Mesenchymal stem cell (in vitro differentiated cells and primary cell): Measurements from ENCODE around the gene CYP1A2.

Experiments
- DNase-seq: peaks from one replicate; pipeline ENCODE4 v3.0.0-alpha.2; 2013
- H2AFZ ChIP-seq: one replicate; pipeline ENCODE4 v1.6.1; 2013; ENCODE audit warnings: low read depth, mild to moderate bottlenecking, control low read depth, inconsistent platforms, low read length, moderate library complexity
- H2AK5ac ChIP-seq: 2 replicates; pipeline ENCODE4 v1.6.1; 2013; ENCODE audit warnings: low read length, moderate library complexity, mild to moderate bottlenecking, inconsistent platforms; ENCODE audit not compliant: severe bottlenecking
- H2BK120ac ChIP-seq: one replicate; pipeline ENCODE4 v1.6.1; 2013; ENCODE audit warnings: low read depth, mild to moderate bottlenecking, inconsistent platforms, low read length, moderate library complexity
- H2BK12ac ChIP-seq, 2 experiments: one replicate each; pipeline ENCODE4 v1.6.1; 2013; ENCODE audit warnings: inconsistent platforms in 2 of 2, low read length in 2 of 2, mild to moderate bottlenecking in 2 of 2, moderate library complexity in 2 of 2, control low read depth in 1 of 2
- H2BK15ac ChIP-seq: one replicate; pipeline ENCODE4 v1.6.1; 2013; ENCODE audit warnings: mild to moderate bottlenecking, low read depth, inconsistent platforms; ENCODE audit not compliant: poor library complexity, severe bottlenecking
- H2BK5ac ChIP-seq: 2 replicates; pipeline ENCODE4 v1.6.1; 2013; ENCODE audit warnings: low read depth, mild to moderate bottlenecking, low read length, control low read depth, inconsistent platforms; ENCODE audit not compliant: poor library complexity, severe bottlenecking
- H3K14ac ChIP-seq, 2 experiments: one replicate each; pipeline ENCODE4 v1.6.1; 2013; ENCODE audit warnings: inconsistent platforms in 2 of 2, low read length in 2 of 2, control low read depth in 1 of 2, mild to moderate bottlenecking in 1 of 2, moderate library complexity in 1 of 2
- H3K18ac ChIP-seq, 2 experiments: one replicate each; pipeline ENCODE4 v1.6.1; 2013; ENCODE audit warnings: inconsistent platforms in 2 of 2, low read length in 2 of 2, control low read depth in 1 of 2, low read depth in 1 of 2, mild to moderate bottlenecking in 1 of 2
- H3K23ac ChIP-seq, 2 experiments: one replicate each; pipeline ENCODE4 v1.6.1; 2013; ENCODE audit warnings: inconsistent platforms in 2 of 2, low read length in 2 of 2, mild to moderate bottlenecking in 2 of 2, moderate library complexity in 2 of 2, control low read depth in 1 of 2
- H3K27ac ChIP-seq: 2 replicates; pipeline ENCODE4 v1.5.1; 2013; ENCODE audit warnings: mild to moderate bottlenecking, moderate library complexity, low read length, control low read depth, inconsistent platforms; ENCODE audit not compliant: poor library complexity, severe bottlenecking
- H3K27me3 ChIP-seq, 2 experiments: 2 replicates each; pipeline versions ENCODE4 v1.6.1 to v1.7.0; 2013; ENCODE audit warnings: low read length in 2 of 2, mild to moderate bottlenecking in 2 of 2, moderate library complexity in 2 of 2, control low read depth in 1 of 2, inconsistent platforms in 1 of 2; ENCODE audit not compliant: control insufficient read depth in 1 of 2, insufficient read depth in 1 of 2
- H3K36me3 ChIP-seq, 2 experiments: 2 replicates each; pipeline versions ENCODE4 v1.6.1 to v1.7.0; 2013; ENCODE audit warnings: low read length in 2 of 2, control low read depth in 1 of 2, inconsistent platforms in 1 of 2, low read depth in 1 of 2, mild to moderate bottlenecking in 1 of 2; ENCODE audit not compliant: insufficient read depth in 2 of 2, control insufficient read depth in 1 of 2
- H3K4ac ChIP-seq, 2 experiments: one replicate each; pipeline ENCODE4 v1.6.1; 2013; ENCODE audit warnings: inconsistent platforms in 2 of 2, low read length in 2 of 2, mild to moderate bottlenecking in 2 of 2, moderate library complexity in 2 of 2, control low read depth in 1 of 2, low read depth in 1 of 2
- H3K4me1 ChIP-seq: 2 replicates; pipeline ENCODE4 v1.6.1; 2013; ENCODE audit warnings: low read depth, low read length, control low read depth; ENCODE audit not compliant: control insufficient read depth, insufficient read depth
- H3K4me2 ChIP-seq: 2 replicates; pipeline ENCODE4 v1.6.1; 2013; ENCODE audit warnings: low read length, mild to moderate bottlenecking, inconsistent platforms; ENCODE audit not compliant: poor library complexity, severe bottlenecking
- H3K4me3 ChIP-seq, 2 experiments: 2 replicates each; pipeline versions ENCODE4 v1.5.1 to v1.7.0; 2013; ENCODE audit warnings: low read length in 2 of 2, mild to moderate bottlenecking in 2 of 2, control low read depth in 1 of 2, low read depth in 1 of 2; ENCODE audit not compliant: insufficient read depth in 1 of 2
- H3K79me1 ChIP-seq: replicated peaks from 2 replicates; pipeline ENCODE4 v1.6.1; 2013; ENCODE audit warnings: mild to moderate bottlenecking, control low read depth, low read length, inconsistent platforms; ENCODE audit not compliant: poor library complexity, severe bottlenecking
- H3K9ac ChIP-seq: 2 replicates; pipeline ENCODE4 v1.7.0; 2013; ENCODE audit warnings: mild to moderate bottlenecking, low read length, moderate library complexity
- H3K9me3 ChIP-seq: 2 replicates; pipeline ENCODE4 v1.7.0; 2013; ENCODE audit warnings: mild to moderate bottlenecking, low read length; ENCODE audit not compliant: control insufficient read depth
- H4K8ac ChIP-seq: one replicate; pipeline ENCODE4 v1.6.1; 2013; ENCODE audit warnings: inconsistent platforms, mild to moderate bottlenecking, low read length, moderate library complexity
- H4K91ac ChIP-seq: one replicate; pipeline ENCODE4 v1.6.1; 2013; ENCODE audit warnings: mild to moderate bottlenecking, low read length, inconsistent platforms
- WGBS: methylation state at CpG from one replicate; pipeline ENCODE4 v1.1.7; 2013; ENCODE audit warnings: mixed read lengths; 5-methylcytosine and 5-hydroxymethylcytosine counted together

Gene CYP1A2

DNA sequence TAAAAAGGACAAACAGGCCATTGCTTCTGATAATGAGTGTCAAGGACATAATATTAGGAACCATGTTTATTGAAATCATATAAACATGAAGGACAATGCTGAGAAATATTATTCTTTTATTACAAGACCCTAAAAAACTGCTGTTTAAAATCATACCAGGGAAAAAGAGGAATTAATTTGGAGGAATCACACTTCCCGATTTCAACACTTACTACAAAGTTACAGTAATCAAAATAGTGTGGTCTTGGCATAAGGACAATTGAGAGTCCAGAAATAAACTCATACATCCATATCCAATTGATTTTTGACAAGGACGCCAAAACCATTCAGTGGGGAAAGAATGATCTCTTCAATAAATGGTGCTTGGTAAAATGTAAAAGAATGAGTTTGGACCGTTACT, 36.3 kb upstream of the CYP1A2 start:
- Histone ChIP-seq H3K27ac (no peak overlapping the region), H2AFZ (no peak overlapping the region), H2BK120ac (no peak overlapping the region), H2BK15ac (no peak overlapping the region), H3K4me2 (no peak overlapping the region), H3K36me3 (no peaks in the 10 kb centered on the region), H3K18ac (no peak overlapping the region), H3K4ac (no peak overlapping the region), H3K23ac (no peak overlapping the region), H2BK12ac (no peak overlapping the region), H2AK5ac (no peak overlapping the region), H3K9ac (no peak overlapping the region), H3K14ac (no peak overlapping the region), H3K9me3 (no peaks in the 10 kb centered on the region), H4K8ac (no peak overlapping the region), H3K27me3 (peaks cover 1 to 30% of the 10 kb centered on the region in 2 experiments), H3K4me1 (no peaks in the 10 kb centered on the region), H4K91ac (no peak overlapping the region), H3K79me1 (no peaks in the 10 kb centered on the region), H2BK5ac (no peak overlapping the region), H3K4me3 (no peak overlapping the region)
- WGBS: no CpG with 5 or more reads among the region's 3 CpGs
- DNase-seq: no peak

DNA sequence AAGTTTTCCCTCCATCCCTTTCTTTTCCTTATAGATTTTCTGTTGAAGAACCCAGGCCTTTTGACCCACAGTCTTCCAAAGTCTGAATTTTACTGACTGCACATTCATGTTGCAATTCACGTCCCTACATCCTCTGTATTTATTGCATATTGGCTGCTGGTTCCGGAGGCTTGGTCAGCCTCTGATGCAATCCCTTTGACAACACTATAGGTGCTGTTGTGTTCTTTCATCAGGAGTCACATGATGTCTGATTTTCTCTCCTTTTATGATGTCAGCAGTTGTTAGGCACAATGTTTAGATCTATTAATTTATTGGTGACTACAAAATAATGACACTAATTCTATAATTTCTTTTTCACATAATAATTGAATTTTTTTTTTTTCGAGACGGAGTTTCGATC, 32.0 kb upstream of the CYP1A2 start:
- Histone ChIP-seq H2BK15ac (no peak overlapping the region), H2AK5ac (no peak overlapping the region), H3K14ac (no peak overlapping the region), H3K4me2 (no peak overlapping the region), H2BK120ac (no peak overlapping the region), H3K79me1 (no peaks in the 10 kb centered on the region), H3K4ac (no peak overlapping the region), H3K4me1 (no peaks in the 10 kb centered on the region), H2AFZ (no peak overlapping the region), H3K9ac (no peak overlapping the region), H3K27me3 (peaks cover 10 to 28% of the 10 kb centered on the region in 2 experiments), H3K18ac (no peak overlapping the region), H2BK12ac (no peak overlapping the region), H3K27ac (no peak overlapping the region), H3K9me3 (peaks cover 5% of the 10 kb centered on the region), H4K8ac (no peak overlapping the region), H3K4me3 (no peak overlapping the region), H4K91ac (no peak overlapping the region), H3K23ac (no peak overlapping the region), H2BK5ac (no peak overlapping the region), H3K36me3 (peaks cover 0 to 3% of the 10 kb centered on the region in 2 experiments)
- no peak for DNase-seq
- WGBS: 95% methylated on average over 5 of the region's 5 CpGs

DNA sequence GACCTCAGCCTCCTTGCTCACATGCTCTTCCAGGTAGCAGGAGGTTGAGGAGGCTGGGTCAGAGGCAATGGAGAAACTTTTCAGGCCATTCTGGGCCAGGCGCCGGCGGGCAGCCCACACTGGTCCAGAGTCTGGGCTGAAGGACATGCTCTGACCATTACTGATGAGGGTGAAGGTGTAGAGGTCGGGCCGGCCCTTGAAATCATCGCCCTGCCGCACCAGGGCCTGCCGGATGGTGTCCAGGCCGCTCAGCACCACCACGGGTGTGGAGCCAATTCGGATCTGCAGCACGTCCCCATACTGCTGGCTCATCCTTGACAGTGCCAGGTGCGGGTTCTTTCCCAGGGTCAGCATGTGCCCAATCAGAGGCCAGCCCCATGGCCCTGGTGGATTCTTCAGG, 26.1 kb upstream of the CYP1A2 start:
- Histone ChIP-seq H3K4me3 (no peak overlapping the region), H2AK5ac (no peak overlapping the region), H3K9me3 (peaks cover 5% of the 10 kb centered on the region), H2BK15ac (no peak overlapping the region), H2BK5ac (no peak overlapping the region), H3K14ac (no peak overlapping the region), H2AFZ (no peak overlapping the region), H3K4me2 (no peak overlapping the region), H4K8ac (no peak overlapping the region), H2BK12ac (no peak overlapping the region), H3K27me3 (peaks cover 62 to 82% of the 10 kb centered on the region in 2 experiments), H2BK120ac (no peak overlapping the region), H3K23ac (no peak overlapping the region), H3K79me1 (no peaks in the 10 kb centered on the region), H4K91ac (no peak overlapping the region), H3K4me1 (peaks cover 14% of the 10 kb centered on the region), H3K27ac (no peak overlapping the region), H3K4ac (no peak overlapping the region), H3K18ac (no peak overlapping the region), H3K9ac (no peak overlapping the region), H3K36me3 (peaks cover 0 to 3% of the 10 kb centered on the region in 2 experiments)
- 93% methylated on average over 13 of the region's 13 CpGs for WGBS
- no peak for DNase-seq

DNA sequence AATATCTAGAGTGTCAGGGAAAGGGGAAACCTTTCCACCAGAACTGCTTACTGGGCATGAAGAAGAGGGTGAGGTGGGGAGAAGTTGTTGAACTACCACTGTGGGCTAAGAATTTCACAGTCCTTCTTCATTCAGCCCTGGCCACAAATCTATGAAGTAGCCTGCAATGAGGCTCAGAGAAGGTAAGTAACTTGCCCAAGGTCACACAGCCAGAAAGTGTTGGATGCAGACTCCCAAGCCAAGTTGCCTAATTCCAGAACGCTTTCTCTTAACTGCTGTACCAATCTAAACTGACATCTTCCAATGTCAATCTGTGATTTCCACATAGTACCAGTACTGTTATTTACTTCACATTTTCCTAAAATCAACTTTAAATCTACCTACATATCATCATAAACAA, 25.5 kb upstream of the CYP1A2 start:
- Histone ChIP-seq H2BK12ac (no peak overlapping the region), H2BK120ac (no peak overlapping the region), H3K9ac (no peak overlapping the region), H3K9me3 (peaks cover 5% of the 10 kb centered on the region), H3K27ac (no peak overlapping the region), H2AK5ac (no peak overlapping the region), H3K4me3 (no peak overlapping the region), H3K23ac (no peak overlapping the region), H3K4ac (no peak overlapping the region), H2BK15ac (no peak overlapping the region), H3K27me3 (peaks cover 68 to 82% of the 10 kb centered on the region in 2 experiments), H3K14ac (no peak overlapping the region), H2AFZ (no peak overlapping the region), H3K18ac (no peak overlapping the region), H2BK5ac (no peak overlapping the region), H3K4me2 (no peak overlapping the region), H4K91ac (no peak overlapping the region), H4K8ac (no peak overlapping the region), H3K36me3 (peaks cover 0 to 3% of the 10 kb centered on the region in 2 experiments), H3K4me1 (peaks cover 14% of the 10 kb centered on the region), H3K79me1 (no peaks in the 10 kb centered on the region)
- no peak for DNase-seq
- 83% methylated on average over 1 of the region's 1 CpG for WGBS
